ENCODE results near the gene TNPO2. TPM values are rescaled to one million over a fixed set of nuclear protein-coding genes. Genes with fewer than 3 reads are reported as not detected.

The TNPO2 gene
- total RNA-seq, 1 donor from 2014 or later: 76.3 TPM

DNA sequence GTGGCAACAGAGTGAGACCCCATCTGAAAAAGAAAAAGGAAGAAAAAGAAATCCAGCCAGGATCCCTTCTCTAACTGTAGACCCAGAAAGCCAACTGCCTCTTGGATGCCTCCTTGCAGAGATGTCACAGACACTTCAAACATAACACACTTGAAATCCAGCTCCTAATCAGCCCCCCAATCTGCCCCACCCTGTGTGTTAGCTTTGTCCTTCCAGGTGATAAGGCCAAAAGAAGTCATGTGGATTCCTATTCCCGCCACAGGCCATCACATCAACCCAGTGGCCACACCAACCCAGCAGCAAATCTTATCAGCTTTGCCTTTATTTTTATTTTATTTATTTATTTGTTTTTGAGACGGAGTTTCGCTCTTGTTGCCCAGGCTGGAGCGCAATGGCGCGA, 36.0 kb upstream of the TNPO2 start:
- no peak for DNase-seq (ENCODE audit: low read depth)
- no peak for FAIRE-seq
- H3K36me3 Mint-ChIP-seq (ENCODE audit: low read depth, unreplicated experiment): peaks cover 10% of the 10 kb centered on the region

DNA sequence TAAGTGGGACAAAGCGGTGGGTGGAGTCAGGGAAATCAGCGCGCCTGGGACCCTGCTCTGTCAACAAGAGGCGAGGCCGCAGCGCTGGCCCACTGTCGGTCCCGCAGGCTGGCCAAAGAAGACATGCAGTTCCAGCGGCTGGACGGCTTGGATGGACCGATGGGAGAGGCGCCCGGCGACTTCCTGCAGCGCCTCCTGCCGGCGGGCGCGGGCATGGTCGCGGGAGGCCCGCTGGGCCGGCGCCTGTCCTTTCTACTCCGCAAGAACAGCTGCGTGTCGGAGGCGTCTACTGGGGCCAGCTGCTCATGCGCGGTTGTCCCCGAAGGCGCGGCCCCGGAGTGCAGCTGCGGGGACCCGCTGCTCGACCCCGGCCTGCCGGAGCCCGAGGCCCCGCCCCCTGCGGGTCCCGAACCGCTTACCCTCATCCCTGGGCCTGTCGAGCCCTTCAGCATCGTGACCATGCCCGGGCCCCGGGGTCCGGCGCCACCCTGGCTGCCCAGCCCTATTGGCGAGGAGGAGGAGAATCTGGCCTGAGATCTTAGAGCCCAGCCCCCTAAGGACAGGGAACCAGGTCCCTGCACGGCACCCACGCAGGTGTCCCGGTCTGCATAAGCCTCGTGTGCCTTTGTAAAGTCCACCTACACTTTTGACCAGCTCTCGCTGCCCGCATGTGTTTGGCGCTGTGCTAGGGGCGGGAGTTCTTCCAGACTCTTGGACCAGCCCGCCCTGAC, 34.0 kb upstream of the TNPO2 start:
- Histone ChIP-seq H3K36me3 (ENCODE audit: insufficient read depth, low read length) (no peaks in the 10 kb centered on the region), H3K27ac (ENCODE audit: low read depth, low read length) (no peak overlapping the region), H3K9ac (ENCODE audit: low read length) (peak overlapping the region; percentile 5), H2AFZ (ENCODE audit: low read depth, low read length) (peak overlapping the region; percentile 81), H3K4me1 (ENCODE audit: insufficient read depth, low read length) (no peaks in the 10 kb centered on the region), H3K4me3 (ENCODE audit: insufficient read depth, low read depth, low read length) (peak overlapping the region; percentile 42), H3K9me3 (ENCODE audit: insufficient read depth, low read depth, low read length) (no peaks in the 10 kb centered on the region), H3K4me2 (ENCODE audit: low read length) (peak overlapping the region; percentile 80), H3K27me3 (ENCODE audit: insufficient read depth, low read length) (no peaks in the 10 kb centered on the region), H4K20me1 (ENCODE audit: insufficient read depth, low read length) (no peaks in the 10 kb centered on the region), H3K79me2 (ENCODE audit: insufficient read depth, low read length) (no peaks in the 10 kb centered on the region)
- peak overlapping the region; percentile 47 for H3K27ac Mint-ChIP-seq (ENCODE audit: unreplicated experiment)
- peaks cover 12% of the 10 kb centered on the region for H3K27me3 Mint-ChIP-seq (ENCODE audit: low read depth, unreplicated experiment)
- no peak for FAIRE-seq
- H3K4me1 Mint-ChIP-seq (ENCODE audit: low read depth, unreplicated experiment): no peaks in the 10 kb centered on the region
- no peaks in the 10 kb centered on the region for H3K36me3 Mint-ChIP-seq (ENCODE audit: low read depth, unreplicated experiment)
- peak; percentile 34 for DNase-seq (ENCODE audit: low read depth)
- no peaks in the 10 kb centered on the region for H3K9me3 Mint-ChIP-seq (ENCODE audit: unreplicated experiment)
- peak overlapping the region; percentile 16 for H3K4me3 Mint-ChIP-seq (ENCODE audit: unreplicated experiment)
- TF ChIP-seq EZH2 (IDR thresholded peaks at IDR 0.05; ENCODE audit: insufficient read depth, low read length): no peak
- TF ChIP-seq, protein P1, sequence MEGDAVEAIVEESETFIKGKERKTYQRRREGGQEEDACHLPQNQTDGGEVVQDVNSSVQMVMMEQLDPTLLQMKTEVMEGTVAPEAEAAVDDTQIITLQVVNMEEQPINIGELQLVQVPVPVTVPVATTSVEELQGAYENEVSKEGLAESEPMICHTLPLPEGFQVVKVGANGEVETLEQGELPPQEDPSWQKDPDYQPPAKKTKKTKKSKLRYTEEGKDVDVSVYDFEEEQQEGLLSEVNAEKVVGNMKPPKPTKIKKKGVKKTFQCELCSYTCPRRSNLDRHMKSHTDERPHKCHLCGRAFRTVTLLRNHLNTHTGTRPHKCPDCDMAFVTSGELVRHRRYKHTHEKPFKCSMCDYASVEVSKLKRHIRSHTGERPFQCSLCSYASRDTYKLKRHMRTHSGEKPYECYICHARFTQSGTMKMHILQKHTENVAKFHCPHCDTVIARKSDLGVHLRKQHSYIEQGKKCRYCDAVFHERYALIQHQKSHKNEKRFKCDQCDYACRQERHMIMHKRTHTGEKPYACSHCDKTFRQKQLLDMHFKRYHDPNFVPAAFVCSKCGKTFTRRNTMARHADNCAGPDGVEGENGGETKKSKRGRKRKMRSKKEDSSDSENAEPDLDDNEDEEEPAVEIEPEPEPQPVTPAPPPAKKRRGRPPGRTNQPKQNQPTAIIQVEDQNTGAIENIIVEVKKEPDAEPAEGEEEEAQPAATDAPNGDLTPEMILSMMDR (IDR thresholded peaks at IDR 0.05; ENCODE audit: insufficient read depth, low read depth, low read length): peak; percentile 59

More for the DNA sequence above, 36.0 kb upstream of the TNPO2 start:
- Histone ChIP-seq H3K79me2 (ENCODE audit: insufficient read depth, low read length) (no peaks in the 10 kb centered on the region), H3K4me3 (ENCODE audit: insufficient read depth, low read depth, low read length) (no peak overlapping the region), H3K27ac (ENCODE audit: low read depth, low read length) (no peak overlapping the region), H2AFZ (ENCODE audit: low read depth, low read length) (no peak overlapping the region), H3K36me3 (ENCODE audit: insufficient read depth, low read length) (no peaks in the 10 kb centered on the region), H3K9ac (ENCODE audit: low read length) (no peak overlapping the region), H3K9me3 (ENCODE audit: insufficient read depth, low read depth, low read length) (no peaks in the 10 kb centered on the region), H3K27me3 (ENCODE audit: insufficient read depth, low read length) (no peaks in the 10 kb centered on the region), H4K20me1 (ENCODE audit: insufficient read depth, low read length) (no peaks in the 10 kb centered on the region), H3K4me1 (ENCODE audit: insufficient read depth, low read length) (no peaks in the 10 kb centered on the region), H3K4me2 (ENCODE audit: low read length) (no peak overlapping the region)
- TF ChIP-seq, protein P1 (IDR thresholded peaks at IDR 0.05; ENCODE audit: insufficient read depth, low read depth, low read length): no peak
- no peak for TF ChIP-seq EZH2 (IDR thresholded peaks at IDR 0.05; ENCODE audit: insufficient read depth, low read length)
- Mint-ChIP-seq H3K27ac (ENCODE audit: unreplicated experiment) (no peak overlapping the region), H3K27me3 (ENCODE audit: low read depth, unreplicated experiment) (peaks cover 5% of the 10 kb centered on the region), H3K4me3 (ENCODE audit: unreplicated experiment) (no peak overlapping the region), H3K4me1 (ENCODE audit: low read depth, unreplicated experiment) (no peaks in the 10 kb centered on the region), H3K9me3 (ENCODE audit: unreplicated experiment) (no peaks in the 10 kb centered on the region)

Data from astrocyte (in vitro differentiated cells and primary cell).